HFFc6 (cell line): ENCODE results near the gene ZBTB5. TPM values are rescaled to one million over a fixed set of nuclear protein-coding genes. Genes with fewer than 3 reads are reported as not detected.
"Not testable (repeated sequence)": the region's sequence is repeated elsewhere in the genome, so short reads cannot be mapped to it uniquely, and the experiment has no call there.

Source experiments
- DNase-seq: peaks from one replicate; pipeline ENCODE4 v3.0.0-alpha.2; 2018
- H3K27ac Mint-ChIP-seq: 2 replicates; pipeline ENCODE4 v1.8.0; 2020; ENCODE audit warnings: mild to moderate bottlenecking, mixed read lengths
- H3K27me3 Mint-ChIP-seq: 2 replicates; pipeline ENCODE4 v1.8.0; 2021; ENCODE audit warnings: mild to moderate bottlenecking, moderate library complexity, mixed read lengths; ENCODE audit not compliant: insufficient read depth
- H3K36me3 Mint-ChIP-seq: 2 replicates; pipeline ENCODE4 v1.8.0; 2021; ENCODE audit warnings: low read depth, mixed read lengths
- H3K4me1 Mint-ChIP-seq: 2 replicates; pipeline ENCODE4 v1.8.0; 2020; ENCODE audit warnings: low read depth, mixed read lengths
- H3K4me3 Mint-ChIP-seq: 2 replicates; pipeline ENCODE4 v1.8.0; 2020; ENCODE audit warnings: mild to moderate bottlenecking, moderate library complexity, mixed read lengths
- H3K9me3 Mint-ChIP-seq: 2 replicates; pipeline ENCODE4 v1.8.0; 2020; ENCODE audit warnings: mild to moderate bottlenecking, mixed read lengths
- CTCF ChIP-seq: fragments of 200-600 bp; sonication (generic); IDR thresholded peaks from 2 replicates; pipeline ENCODE4 v1.5.0; 2021; ENCODE audit warnings: antibody characterized with exemption, mild to moderate bottlenecking
- long read RNA-seq: library from polyadenylated mRNA; unstranded; transcript quantifications from one replicate; pipeline ENCODE4 v2.0.0, GENCODE V29; 2019
- total RNA-seq, 6 experiments: library from RNA; stranded (reverse); fragmentation: NEBNext Ultra II Directional; extraction: Animal tissue kit (Norgen Biotek cat#: 25700); gene quantifications; 2 replicates in 1 of 6; 3 replicates in 5 of 6; pipeline ENCODE4 v1.2.3, GENCODE V29; 2021

The ZBTB5 gene
- 1 to 10 TPM; 4.6 to 5.9 (median 5.3) TPM for total RNA-seq
- long read RNA-seq, partial matches to known transcripts: 0 of 2 reads
- long read RNA-seq, other reads (novel, unspliced or antisense): 2 of 2 reads

GRCh38 chr9:37465249-37466036, at the start of gene ZBTB5:
TSS of gene ZBTB5 (minus strand) at chr9:37465450. CDS start at chr9:37442551, 22,899 bp downstream.
- H3K9me3 Mint-ChIP-seq: no peaks in the 10 kb centered on the region
- peak; percentile 100 for DNase-seq
- peaks cover 4% of the 10 kb centered on the region; the same call in 1 of the 2 replicates for H3K27me3 Mint-ChIP-seq
- H3K27ac Mint-ChIP-seq: peak within 1 kb of the TSS; percentile 99
- peaks cover 34% of the 10 kb centered on the region for H3K4me1 Mint-ChIP-seq
- peaks cover 17% of the 10 kb centered on the region for H3K36me3 Mint-ChIP-seq
- TF ChIP-seq CTCF: no peak
- peak within 1 kb of the TSS; percentile 89 for H3K4me3 Mint-ChIP-seq

- Mint-ChIP-seq H3K4me1 (no peaks in the 10 kb centered on the region), H3K36me3 (no peaks in the 10 kb centered on the region), H3K27me3 (no peaks in the 10 kb centered on the region; the same call in none of the 2 replicates), H3K27ac (no peak overlapping the region), H3K4me3 (no peak overlapping the region), H3K9me3 (no peaks in the 10 kb centered on the region)
- no peak for TF ChIP-seq CTCF
- no peak for DNase-seq
Observed at GRCh38 chr9:37514999-37515398, 49.7 kb upstream of the ZBTB5 start.

GRCh38 chr9:37514415-37514814, 49.2 kb upstream of the ZBTB5 start:
- DNase-seq, H3K27ac Mint-ChIP-seq, H3K4me3 Mint-ChIP-seq, H3K9me3 Mint-ChIP-seq, H3K27me3 Mint-ChIP-seq, H3K4me1 Mint-ChIP-seq, H3K36me3 Mint-ChIP-seq: not testable (repeated sequence)

GRCh38 chr9:37512437-37512836, 47.2 kb upstream of the ZBTB5 start:
- Mint-ChIP-seq H3K27ac (no peak overlapping the region), H3K4me1 (no peaks in the 10 kb centered on the region), H3K27me3 (no peaks in the 10 kb centered on the region; the same call in none of the 2 replicates), H3K36me3 (peaks cover 4% of the 10 kb centered on the region), H3K4me3 (no peak overlapping the region), H3K9me3 (no peaks in the 10 kb centered on the region)
- no peak for TF ChIP-seq CTCF
- no peak for DNase-seq

- Mint-ChIP-seq H3K4me3 (no peak overlapping the region), H3K27me3 (no peaks in the 10 kb centered on the region; the same call in none of the 2 replicates), H3K36me3 (peaks cover 15% of the 10 kb centered on the region), H3K4me1 (no peaks in the 10 kb centered on the region), H3K9me3 (no peaks in the 10 kb centered on the region), H3K27ac (no peak overlapping the region)
- DNase-seq: no peak
- TF ChIP-seq CTCF: peak; percentile 26; the same call in 1 of the 2 replicates
Observed at GRCh38 chr9:37511016-37512010, 46.1 kb upstream of the ZBTB5 start.

- H3K27ac Mint-ChIP-seq, DNase-seq, H3K4me1 Mint-ChIP-seq, H3K27me3 Mint-ChIP-seq, H3K4me3 Mint-ChIP-seq, H3K9me3 Mint-ChIP-seq: not testable (repeated sequence)
- H3K36me3 Mint-ChIP-seq: peaks cover 16% of the 10 kb centered on the region
Observed at GRCh38 chr9:37510053-37510452, 44.8 kb upstream of the ZBTB5 start.
